ENCODE data around the gene LRRN2.
"Not testable (repeated sequence)": the region's sequence is repeated elsewhere in the genome, so short reads cannot be mapped to it uniquely, and the experiment has no call there.

Gene LRRN2

DNA sequence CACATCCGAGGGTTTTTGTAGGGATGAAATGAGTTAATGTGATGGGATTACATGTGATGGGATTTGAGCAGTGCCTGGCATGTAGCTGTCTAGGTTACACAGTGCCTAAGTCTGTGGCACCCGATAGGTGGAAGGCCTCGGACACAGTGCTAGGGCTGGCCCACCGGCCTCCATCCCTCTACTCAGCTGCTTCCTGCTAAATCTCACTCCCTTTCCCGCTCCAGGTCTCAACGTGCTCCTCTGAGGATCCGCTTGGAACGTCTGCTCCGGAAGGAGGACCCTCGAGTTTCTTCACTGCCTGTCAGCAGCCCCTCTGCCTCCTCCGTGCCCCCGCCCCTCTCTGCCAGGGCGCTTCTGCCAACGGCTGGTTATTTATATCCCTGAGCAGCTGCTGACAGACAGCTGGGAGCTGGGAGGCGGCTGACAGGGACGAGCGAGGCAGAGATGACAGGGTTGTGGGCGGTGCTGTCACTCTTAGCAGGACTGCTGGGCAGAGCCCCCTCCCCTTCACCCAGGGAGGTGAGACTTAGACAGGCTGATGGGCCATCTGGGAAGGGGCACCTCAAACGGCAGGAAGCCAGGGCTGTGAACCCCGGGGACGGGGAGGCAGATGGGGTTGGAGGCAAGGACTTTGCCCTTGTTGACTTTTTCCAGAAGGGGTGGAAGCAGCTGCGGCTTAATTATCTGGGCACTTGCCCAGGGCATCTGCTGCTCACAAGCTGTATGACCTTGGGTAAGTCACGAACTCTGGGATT lies 26.6 kb upstream of the LRRN2 start:
- no peak for DNase-seq

DNA sequence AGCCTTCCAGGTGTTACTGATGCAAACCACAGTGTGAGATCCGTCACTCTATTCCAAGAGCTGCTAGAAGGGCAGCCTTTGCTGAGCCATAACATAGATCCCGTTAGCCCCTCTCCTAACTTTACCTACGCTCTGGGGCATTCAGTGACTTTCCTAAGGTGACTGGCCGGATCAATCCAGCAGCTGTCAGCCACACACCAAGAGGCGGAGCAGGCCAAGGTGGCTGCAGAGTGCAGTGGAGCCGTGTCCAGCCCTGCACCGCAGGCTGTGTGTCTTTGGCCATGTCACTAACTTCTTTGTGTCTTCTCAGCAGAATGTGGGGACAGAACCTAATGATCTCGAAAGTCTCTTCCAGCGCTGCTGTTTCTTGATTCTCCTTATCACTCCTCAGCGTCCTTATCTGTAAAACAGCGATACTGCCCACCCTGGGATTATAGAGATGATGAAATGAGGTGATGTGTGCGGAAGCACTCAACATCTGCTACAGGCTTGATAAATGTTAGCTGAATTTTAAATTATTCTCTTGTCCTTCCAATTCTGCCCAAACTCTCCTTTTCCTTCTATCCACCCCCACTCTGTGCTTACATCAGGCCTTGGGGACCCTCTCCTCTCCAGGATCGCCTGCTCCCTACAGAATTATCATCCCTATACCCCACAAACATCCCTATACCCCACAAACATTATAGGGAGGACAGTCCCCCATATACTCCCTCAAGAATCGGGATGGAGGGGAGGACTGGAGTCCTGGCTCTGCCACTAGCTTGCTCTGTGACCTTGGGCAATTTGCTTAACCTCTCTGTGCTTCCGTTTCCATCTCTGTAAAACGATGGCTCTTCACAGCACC lies 25.8 kb upstream of the LRRN2 start:
- no peak for DNase-seq

DNA sequence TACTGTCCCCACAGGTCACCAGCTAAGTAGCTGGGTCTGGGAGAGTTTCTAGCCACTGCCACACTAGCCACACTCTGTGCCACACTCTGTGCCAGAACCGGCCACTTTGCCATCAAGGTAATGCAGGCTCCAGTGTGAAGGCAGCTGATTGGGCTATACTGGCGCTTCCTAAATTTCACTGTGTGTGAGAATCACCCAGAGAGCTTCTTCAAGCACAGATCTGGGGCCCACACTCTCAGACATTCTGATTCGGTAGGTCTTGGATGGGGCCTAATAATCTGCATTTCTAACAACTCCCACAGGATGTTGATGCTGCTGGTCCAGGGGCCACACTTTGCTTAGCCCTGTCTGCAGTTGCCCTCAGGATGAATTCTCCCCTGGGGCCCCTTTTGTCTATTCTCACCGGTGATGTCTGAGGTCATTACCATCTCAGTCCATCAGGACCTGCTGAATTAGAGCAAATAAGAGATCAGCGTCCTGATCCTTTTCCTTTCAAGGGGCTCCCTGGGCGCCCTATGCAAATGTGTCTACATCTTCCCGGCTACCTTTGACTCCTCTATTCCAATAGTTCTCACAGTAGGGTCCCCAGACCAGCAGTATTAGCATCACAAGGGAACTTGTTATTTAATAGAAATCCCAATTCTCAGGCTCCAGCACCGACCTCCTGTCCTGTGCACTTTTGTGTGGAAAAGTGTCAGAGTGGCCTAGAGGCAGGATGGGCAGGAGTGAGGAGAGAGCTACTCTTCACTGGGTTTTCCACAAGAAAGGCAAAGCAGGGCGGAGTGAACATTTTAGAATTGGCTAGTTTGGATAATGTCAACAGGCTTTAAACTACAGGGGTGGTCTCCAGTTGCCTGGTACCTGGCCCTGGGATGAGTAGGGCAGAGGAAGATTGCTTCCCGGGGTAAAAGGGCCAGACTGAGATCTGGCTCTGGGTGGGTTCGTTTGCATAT lies 24.7 kb upstream of the LRRN2 start:
- DNase-seq, result no peak

DNA sequence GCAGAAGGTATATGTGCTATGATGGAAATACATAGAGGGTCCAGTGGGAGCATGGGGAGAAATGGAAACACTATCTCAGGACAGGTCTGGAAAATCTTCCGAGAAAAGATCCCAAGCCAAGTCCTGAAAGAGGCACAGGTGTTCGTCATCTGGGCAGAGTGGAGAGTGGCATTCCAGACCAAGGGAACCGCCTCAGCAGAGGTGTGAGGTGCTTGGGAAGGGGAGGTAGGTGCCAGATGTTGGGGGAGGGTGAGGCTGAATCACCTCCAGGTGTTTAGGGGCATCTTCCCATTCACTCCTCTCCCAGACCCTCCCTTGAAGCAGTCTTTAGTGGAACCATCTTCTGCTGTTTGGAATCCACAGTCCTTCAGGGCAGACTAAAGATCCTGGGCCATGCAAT lies 23.5 kb upstream of the LRRN2 start:
- DNase-seq, result no peak

DNA sequence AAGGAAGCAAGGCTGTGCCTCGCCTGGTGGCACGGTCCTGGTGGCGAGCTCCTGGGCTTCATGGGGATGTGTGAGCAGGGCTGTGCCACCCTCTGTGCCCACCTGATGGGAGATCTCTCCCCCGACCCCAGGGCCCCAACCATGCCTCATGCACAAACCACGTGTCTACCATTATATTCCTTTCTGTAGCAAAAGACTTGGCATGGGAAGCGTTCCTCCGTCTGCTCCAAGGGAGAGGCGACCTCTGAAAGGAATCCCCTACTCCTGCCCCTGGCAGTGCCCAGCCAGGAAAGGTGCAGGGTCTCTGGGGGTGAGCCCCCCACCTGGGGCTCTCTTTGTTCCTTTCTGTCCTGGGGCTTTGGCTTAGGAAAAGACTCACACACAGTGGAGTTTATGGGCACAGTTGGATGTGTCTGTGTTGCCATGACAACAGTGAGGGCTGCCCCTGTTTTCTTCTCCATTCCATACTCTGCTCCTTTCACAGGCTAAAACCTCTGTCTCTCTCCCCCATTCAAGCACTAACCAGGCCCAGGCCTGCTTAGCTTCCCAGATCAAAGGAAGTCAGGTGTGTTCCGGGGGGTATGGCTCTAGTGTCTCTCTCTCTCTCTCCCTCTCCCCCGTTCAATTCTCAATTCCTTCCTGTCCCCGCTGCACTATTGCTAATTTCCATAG lies 21.4 kb upstream of the LRRN2 start:
- no peak for DNase-seq

DNA sequence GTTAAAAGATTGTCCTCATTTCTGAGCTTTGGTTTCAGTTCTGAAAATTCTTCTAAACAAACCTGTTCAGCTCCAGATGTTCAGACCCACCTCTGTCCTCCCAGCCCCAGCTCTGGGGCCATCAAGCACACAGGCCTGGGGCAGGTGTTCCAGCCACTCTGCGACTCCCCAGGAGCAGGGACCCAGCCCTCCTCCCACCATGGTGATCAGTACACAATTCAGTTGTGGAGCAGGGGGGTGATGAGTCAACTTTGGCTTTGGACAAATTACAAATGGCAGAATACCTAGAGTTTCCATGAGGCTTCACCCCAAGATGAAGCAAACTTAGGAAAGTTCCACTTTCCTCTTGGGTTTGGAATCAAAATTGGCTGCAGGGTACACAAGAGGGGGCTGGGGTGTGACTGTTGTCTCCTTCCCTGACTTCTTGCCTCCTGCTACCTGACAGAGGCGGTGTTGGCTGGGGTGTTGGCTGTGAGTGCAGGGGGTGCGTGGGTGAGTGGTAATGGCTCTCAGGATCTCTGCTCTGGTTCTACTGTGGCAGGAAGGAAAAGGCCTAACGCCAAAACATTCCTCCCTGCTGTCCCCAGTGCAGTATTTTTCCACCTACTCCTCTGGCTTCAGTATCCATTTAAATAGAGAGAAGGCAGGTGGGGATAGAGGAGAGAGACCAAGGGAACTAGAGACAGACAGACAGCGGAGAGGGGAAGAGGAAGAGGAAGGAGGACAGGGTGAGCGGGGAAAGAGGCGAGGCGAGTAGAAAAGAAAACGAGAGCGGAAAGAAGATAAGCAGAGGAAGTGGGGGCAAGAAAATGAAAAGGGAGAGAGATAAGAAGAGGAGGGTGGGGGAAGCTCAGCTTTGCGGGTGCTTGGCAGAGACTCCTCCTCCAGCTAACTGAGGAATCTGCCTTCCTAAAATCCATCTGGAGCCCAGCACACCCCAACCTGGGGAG lies 20.6 kb upstream of the LRRN2 start:
- no peak for DNase-seq

DNA sequence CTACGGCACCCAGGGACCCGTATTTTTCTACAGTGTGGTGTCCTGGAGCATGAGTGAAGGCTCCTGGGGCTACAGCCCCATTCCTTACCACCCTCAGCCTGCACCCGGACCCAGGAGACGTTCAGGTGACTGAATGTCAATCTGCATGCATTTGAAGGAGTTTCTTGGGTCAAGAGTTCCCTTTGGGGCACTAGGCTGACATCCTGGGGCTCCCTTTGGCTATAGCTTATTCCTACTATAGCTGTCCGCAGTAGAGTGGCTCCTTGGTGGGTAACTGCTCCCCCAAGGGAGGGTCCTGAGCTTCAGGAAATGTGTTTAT lies 19.9 kb upstream of the LRRN2 start:
- no peak for DNase-seq

DNA sequence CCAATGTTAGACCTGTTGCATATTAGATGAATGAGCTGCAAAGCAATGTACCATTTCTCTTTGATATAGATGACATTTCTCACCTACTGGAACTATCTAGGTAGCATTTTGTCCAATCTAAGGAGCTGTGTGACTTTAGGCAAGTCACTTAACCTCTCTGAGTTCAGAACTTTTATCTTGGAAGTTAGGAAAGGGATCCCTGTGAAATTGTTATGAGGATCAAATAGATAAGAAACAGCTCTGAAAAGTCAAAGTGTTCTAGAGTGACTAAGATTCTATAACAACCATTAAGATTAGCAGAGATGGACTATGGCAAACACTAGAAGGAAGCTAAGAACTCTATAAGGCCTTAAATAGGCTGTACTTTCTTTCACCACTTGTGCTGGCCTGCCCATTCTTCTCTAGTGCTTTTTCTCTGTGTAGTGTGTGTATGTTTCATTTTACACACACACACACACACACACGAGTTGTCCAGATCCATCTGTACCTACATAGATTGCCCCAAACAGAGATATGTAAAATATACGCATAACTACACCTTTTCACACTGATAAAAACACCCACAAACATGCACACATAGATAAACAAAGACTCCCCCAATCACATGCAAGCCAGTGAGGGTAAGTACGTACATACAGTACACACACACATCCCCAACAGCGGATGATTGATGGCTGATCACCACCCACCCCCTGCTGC lies 19.4 kb upstream of the LRRN2 start:
- no peak for DNase-seq

DNA sequence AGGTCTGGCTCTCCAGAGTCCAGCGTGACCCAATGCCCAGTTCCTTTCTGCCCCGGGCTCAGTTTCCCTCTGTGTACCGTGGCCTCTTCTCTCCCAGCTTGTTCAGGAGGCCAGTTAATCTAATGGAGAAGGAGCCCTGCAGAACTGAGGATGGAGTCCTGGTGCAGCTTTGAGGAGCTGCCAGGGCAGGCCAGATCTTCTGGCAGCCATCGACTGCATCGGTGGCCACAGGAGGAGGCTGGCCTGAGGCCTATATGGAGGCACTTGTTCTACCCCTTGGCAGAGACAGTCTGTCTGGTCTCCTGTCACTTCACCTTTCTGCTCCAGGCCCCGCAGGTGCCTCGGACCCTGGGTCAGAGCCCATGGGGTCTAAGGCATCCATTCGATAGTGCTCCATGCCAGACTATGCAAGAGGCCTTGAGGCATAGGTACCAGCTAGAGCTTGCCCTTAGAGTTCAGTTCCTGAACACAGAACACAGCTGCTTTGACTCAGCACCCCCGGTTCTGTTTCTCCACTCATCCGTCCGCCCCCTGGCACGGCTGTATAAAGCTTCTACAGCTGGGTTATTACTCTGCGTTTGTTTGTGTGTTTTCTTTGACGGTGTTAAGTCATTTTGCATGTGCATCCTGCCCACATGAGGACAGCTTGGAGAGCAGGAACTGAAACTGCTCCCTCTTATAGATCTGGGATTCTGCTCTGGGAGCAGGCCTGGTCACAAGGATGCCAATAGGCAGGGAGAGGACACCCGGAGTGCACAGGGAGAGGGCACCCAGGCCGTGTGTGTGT lies 18.5 kb upstream of the LRRN2 start:
- DNase-seq, result no peak

DNA sequence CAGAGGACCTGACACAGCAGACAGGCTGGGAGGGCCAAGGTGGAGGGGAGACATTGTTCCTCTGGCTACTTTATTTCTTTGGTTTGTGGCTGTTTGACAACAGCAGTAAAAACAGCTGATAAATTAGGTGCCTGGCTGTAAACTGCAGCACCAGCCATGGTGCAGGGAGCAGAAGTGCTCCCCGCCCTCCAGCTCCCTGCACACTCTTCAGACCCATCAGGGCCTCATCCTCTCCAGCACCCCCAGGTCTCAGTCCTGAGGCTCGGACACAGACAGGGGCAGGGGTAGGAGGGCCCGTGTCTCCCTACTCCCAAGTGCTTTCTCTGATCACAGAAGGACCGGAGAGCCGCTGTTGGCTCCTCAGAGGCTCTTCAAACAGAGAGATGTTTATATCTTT lies 17.7 kb upstream of the LRRN2 start:
- no peak for DNase-seq

DNA sequence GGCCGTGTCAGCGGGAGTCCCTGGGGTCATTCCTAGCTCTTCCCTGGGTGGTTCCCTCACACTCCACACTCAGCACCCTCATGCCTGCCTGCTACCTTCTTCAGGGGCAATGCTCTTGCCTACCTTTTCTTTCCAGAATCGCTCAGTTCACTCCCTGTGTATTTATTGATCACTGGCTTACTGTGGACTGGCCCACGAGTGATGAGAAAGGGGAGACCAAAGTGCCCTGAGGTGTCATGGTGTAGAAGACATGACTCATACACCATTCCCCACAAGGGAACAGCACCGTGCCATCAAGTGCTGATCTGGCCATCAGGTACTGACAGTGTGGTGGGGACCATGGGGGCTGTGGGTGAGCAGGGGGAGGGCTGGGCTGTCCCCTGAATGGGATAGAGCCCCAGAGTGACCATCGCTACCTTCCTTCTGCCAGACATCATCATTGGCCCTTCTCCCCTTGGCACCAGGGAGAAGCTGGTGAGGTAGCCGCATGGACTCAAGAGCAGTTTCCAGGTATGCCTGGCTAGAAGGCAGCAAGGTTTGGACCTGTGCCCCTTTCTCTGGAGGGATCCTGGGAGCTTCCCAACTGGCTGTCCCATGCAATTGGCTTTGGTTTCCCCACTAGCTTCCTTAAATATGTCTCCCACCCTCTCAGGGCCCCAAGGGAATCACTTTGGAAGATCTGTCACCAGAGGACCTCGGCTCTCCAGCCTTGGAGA lies 17.2 kb upstream of the LRRN2 start:
- no peak for DNase-seq

DNA sequence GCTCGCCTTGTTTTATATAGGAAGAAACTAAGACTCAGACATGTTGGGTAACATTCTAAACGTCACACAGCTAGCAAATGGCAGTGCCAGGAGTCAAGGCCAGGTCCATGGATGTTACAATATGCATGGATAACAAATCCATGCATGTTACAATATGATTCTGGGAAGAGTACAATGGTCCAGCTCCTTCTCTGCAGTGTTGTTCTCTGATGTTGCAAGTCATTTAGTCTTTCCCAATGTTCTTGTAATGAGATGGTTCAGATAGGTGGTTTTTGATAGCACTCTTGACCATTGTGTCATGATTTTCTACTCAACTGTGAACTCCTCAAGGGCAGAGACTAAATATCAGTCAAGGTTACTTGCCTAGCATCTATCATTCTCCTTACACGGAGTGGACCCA lies 15.7 kb upstream of the LRRN2 start:
- no peak for DNase-seq

DNA sequence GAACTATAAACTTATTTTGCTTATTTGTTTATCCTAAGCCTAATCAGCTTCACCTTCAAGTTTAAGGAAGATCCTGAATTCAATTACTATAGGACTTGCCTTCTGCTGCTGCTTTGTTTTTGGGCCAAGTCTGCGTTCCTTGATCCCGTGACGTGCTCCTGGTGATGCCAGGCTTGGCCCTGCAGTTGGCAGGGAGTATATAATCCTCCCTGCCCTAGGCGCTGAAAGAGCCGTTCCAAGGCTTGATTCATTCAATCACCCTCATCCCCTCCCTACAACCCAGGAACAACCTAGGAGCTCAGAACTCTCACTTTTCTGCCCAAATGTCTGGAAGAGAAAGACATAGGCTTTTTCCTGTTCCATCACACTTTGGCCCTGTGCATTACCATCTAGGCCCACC lies 12.4 kb upstream of the LRRN2 start:
- no peak for DNase-seq

DNA sequence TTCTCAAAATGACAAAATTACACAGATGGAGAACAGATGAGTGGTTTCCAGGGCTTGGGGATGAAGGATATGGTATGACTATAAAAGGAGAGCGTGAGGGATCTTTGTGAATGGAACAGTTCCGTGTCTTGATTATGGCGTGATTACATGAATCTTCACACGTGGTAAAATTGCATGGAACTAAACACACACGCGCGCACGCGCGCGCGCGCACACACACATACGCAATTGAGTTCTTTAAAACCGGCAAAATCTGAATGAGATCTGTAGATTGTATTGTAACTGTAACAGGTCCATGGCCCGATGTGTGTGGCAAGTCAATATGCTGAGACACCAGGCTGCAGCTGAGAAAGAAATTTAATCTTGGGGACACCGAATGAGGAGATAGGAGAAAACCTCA lies 11.1 kb upstream of the LRRN2 start:
- no peak for DNase-seq

DNA sequence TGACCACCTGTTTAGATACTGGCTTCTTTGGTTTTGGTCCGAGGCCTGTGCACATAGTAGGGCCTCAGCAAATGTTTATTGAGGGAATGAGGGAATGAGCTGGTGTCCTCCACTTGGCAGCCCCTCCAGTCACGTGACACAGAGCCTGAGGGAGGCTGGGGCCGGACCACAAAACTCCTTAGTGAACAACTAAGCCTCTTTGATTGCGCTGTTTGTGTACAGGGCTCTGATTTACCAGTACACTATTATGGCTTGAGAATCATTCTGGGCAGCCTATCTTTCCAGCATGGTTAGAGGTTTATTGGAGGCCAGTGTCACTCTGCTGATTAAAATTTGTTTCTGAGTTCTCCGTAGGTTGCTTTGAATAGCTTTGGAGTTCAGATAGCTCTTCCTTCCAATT lies 10.2 kb upstream of the LRRN2 start:
- no peak for DNase-seq

DNA sequence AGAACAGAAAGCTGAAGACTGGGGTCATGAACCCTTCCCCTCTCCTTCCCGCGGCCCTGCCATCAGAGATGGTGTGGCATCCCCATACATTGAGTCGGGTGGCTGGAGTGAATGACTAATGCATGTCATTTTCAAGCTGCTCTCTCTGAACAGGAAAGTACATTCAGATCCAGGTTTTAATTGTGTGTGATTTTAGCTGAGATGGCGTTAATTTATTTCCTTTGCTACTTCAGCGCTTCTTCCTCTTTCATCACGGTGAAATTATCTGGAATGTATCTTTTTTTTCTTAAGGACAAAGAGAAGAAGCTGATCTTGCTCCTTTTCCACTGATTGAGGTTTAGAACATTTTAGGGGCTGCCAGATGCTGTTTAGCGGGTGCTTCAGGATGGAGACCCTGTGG lies 8.6 kb upstream of the LRRN2 start:
- no peak for DNase-seq

DNA sequence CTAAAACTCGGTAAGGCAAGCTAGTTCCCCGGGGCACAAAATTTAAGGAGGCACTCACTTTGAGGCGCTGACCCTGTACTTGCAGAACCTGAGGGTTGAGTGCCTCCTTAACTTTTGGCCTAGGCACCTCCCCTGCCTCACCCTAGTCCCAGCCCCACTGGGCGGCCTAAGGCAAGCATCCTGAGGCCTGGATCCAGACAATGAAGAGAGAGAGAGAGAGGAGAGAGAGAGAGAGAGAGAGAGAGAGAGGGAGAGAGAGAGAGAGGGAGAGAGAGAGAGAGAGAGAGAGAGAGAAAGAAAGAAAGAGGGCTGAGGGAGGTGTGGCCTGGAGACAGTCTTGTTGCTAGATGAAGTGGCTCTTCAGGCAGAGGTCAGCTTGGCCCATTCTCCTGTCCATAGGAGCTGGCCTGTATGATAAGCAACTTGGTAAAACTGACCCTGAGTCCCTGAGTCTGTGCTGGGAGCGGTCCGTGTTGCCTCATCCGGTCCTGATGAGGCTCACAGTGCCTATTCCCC lies 7.4 kb upstream of the LRRN2 start:
- no peak for DNase-seq

DNA sequence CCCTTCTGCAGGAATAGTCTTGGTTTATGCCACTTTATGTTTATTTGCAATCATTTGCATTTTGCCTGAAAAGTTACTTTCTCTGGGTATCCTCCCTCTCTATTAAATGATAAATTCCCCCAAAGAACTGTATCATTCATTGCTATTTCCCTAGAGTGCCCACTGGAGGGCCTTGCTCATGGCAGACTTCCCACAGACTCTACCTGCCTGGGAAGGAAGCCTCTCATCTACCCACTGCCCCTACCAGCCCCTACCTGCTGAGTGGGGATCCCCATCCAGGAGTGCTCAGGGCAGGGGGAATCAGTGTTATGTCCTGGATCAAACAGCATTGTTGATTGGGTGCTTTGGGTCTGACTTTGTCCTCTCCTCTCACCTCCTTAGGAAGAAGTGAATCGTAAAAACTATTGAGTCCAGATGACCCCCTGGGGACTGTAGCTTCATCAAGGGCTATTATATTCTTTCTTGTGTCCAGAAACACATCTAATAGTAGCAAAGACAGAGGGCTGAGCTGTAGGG lies 6.8 kb upstream of the LRRN2 start:
- DNase-seq, result no peak

DNA sequence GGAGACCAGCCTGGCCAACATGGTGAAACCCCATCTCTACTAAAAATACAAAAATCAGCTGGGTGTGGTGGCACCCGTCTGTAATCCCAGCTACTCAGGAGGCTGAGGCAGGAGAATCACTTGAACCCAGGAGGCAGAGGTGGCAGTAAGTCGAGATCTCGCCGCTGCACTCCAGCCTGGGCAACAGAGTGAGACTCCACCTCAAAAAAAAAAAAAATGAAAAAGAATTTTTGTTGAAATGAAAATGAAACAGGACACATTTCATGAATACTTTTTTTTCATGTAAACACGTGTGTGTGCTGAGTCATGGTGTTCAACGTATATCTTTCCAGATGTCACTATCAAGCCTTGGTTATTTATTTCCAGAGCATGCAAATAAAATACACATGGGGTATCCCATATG lies 5.8 kb upstream of the LRRN2 start:
- not testable (repeated sequence) for DNase-seq

Data from activated CD4-positive, alpha-beta T cell treated with anti-CD3 and anti-CD28 coated beads for 48 hours (primary cell).